Pons (tissue), 1 donor: ENCODE measurements around the gene MRGPRE.
A peak's percentile ranks its signal among the peaks of the same experiment; 100 is the strongest.

Source experiments
- DNase-seq: peaks from one replicate; pipeline ENCODE4 v3.0.0-alpha.2; 2016; ENCODE audit warnings: low spot score

MRGPRE gene

DNA sequence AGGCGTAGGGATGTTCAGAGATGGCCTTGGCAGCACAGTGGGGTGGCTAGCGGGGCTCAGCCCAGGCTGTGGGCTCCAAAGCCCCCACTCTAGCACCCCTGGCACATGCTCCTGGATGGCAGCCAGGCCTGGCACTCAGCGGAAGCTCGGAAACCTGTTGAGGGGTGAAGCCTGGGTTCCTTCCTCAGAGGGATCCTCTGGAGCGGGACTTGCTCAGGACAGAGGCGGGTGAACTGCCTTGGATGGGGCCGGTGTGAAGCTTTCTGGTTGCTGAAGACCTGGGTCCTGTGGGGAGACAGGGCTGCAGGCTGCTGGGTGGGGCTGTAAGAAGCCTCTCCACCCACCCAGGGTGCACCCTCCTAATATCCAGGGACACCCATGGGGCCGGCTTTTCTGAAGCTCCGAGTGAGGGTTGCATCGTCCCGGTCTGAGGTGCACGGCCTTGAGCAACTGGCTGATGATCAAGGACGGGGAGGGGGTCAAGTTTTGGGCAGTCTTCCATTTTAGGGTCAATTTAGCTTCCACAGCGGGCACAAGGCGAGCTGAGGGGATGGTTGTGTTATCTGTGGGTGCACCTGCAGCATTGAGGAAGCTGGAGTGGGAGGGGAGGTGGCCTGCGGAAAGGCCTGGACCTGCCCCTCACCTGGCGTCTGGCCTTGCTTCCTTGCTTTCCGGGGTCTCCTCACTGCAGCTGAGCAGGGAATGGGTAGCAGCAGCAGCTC is 5.2 kb downstream of the MRGPRE start:
- DNase-seq = no peak

DNA sequence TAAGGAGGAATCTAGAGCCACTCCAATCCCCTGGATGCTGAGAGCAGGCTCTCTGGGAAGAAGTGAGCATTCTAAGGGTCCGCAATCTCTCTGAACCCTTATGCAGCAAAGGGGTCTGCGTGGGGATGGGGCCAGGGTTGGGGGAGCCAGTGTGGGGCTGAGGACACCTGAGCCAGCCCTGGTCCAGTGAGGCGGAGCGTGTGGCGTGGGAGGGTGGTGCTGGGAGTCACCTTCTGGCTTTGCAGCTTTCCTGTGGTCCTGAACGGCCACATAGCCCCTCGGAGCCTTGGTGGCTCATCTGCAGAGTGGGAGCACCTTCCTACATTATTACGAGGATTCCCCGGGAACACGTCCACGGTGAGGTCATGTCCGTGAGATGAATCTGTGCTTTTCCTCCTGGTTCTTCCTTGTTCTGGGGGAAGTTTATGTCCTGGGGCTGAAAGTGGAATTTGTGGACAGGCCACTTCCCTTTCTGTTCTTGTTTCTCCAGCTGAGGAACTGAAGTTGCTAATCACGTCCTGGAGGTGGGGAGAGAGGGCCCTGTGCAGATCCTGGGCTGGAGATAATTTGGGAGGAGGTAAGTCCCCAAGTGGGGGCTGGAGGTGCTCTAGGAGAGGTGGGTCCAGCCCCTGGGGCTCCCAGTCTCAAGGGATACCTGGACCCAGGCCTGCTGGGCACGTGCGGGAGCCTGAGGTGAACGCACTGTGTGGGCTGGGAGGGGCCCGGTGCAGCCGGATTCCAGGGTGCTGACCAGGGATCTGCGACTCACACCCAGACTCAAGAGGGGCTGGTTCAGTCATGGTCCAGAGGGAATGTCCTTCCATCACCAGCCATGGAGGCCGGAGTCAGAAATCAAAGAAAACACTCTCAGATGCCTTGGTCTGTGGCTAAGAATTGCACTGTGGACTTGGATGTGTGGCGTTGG is 6.1 kb downstream of the MRGPRE start:
- DNase-seq = peak; percentile 15

GRCh38 chr11:3225159-3225758 is 7.0 kb downstream of the MRGPRE start:
- DNase-seq = no peak

DNA sequence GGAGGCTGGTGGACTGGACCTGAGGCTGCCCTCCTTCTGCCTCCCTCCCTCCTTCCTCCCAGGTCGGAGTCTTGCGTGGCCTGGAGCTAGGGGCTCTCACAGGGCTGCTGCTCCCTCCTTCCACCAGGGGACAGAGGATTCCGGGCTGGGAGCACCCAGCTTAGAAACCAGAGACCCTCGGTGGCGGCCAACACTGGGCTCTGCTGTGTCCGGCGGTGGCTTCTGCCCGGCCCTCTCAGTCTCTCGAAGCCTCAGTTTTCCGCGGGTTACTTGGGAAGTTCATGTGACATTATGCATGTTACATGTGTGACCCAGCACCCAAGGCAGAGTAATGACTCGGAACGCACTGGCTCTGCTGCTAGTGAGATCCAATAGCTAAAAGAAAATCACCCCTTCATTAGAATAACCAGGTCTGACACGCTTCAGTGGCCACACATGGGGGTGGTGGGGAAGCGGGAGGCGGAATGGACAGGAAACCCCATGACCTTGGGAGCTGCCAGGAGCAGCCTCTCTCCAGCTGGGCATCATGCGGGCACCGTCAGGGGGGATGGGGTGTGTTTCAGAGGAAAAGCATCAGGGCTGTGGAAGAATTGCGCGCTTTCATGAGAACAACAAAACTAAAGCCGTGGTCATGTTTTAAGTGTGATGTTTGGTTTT is 7.7 kb downstream of the MRGPRE start:
- no peak for DNase-seq

DNA sequence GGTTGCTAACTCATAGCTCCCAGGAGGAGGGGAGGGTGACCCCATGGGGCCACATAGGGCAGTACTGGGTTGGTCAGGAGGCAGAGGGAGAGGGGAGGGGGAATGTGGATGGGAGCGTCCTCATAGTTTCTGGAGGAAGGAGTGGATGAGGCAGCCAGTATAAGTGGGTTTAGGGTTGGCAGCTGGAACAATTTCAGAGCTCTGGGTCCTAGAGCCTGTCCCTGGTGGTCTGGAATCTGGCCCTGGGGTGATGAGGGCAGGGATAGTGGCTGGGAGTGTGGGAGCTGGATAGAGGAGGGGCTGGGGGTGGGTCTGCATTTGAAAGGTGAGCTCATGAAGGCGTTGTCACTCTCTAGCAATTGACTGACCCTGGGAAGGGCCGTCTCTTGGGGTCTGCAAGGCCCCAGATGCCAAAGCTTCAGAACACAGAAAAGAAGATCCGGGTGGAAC is 8.3 kb downstream of the MRGPRE start:
- DNase-seq = no peak

GRCh38 chr11:3222941-3223915 is 9.0 kb downstream of the MRGPRE start:
- no peak for DNase-seq

- DNase-seq = no peak
These were observed 10.0 kb downstream of the MRGPRE start for GRCh38 chr11:3222003-3222855.

DNA sequence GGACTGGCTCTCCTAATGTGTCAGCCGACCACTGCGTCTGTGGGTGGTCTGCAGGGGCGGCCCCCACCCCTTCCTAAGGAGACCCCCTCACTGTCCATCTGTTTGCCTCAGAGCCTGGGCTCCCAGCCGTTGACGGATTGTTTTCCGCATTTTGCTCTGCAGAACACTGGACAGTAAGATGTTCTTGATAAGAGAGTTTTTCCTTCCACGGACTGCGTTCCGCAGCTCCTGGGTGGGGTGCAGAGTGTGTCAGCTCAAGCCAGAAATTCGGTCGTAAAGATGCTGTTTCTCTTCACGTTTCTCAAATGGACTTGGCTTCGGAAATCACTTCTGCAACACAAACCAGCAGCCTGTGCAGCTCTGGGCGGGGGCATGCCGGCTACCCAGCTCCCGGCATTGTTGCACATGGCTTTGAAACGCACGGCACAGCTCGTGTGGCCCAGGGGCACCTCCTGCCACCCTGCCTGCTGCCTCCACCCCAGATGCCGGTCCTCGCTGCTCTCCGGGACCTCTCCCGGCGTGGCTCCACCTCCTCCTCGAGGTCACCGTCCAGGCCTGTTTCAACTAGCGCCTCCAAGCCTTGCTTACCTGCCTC is 10.7 kb downstream of the MRGPRE start:
- no peak for DNase-seq

DNA sequence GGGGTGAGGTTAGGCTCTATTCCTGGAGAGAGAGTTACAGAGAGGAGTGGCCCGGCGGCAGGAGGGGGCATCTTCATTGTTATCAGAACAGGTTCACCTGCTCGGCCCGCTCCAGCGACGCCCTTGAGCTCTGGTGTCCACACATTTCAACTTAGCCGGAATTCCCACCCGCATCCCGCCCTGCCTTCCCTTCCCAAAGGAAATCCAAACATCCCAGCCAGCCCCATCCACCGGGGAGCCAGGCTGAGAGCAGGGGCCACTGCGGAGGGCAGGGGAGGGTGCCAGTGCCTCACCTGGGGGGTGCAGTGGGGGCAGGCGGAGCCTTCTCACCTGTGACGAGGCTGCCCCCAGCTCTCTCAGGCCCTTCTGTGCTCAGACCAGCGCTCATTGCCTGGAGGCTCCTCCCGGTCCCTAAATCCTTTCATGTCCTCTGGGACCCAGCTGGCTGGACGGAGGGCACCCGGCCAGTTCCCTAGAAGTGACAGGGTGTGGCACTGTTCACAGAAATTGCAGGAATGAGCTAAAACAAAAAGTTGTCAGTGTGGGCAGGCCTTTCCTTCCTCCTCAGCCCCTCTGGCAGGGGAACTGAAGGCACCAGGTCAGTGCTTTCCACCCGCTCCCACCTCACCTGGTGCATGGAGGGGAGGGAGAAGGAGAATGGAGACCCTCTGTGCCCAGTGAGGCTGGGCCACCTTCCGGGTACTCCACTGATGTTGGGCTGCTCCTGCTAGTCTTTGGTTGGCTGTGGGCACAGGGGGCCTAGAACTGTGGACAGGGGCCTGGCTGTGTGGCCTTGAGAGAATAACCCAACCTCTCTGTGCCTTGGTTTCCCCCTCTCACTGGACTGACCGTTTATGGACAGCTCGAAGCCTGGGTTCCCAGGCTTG is 11.5 kb downstream of the MRGPRE start:
- no peak for DNase-seq

DNA sequence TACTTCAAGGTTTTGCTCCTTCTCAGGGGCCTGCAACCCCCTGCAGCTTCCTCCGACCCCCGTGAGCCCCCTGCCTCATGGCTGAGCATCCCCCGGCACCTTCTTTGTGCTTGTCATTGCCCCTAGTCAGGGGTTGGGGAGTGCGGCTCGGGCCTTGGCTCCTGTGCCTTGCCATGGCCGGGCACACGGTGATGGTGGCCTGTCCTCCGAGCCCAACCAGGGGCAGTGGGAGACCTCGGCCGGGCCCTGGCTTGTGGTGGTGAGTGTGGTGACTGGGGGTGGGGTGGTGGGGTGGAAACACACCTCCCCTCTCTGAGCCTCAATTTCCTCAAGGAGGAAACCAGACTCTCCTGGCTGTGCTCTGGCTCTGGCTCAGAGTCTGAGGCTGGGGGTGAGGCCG is 12.1 kb downstream of the MRGPRE start:
- DNase-seq = no peak

DNA sequence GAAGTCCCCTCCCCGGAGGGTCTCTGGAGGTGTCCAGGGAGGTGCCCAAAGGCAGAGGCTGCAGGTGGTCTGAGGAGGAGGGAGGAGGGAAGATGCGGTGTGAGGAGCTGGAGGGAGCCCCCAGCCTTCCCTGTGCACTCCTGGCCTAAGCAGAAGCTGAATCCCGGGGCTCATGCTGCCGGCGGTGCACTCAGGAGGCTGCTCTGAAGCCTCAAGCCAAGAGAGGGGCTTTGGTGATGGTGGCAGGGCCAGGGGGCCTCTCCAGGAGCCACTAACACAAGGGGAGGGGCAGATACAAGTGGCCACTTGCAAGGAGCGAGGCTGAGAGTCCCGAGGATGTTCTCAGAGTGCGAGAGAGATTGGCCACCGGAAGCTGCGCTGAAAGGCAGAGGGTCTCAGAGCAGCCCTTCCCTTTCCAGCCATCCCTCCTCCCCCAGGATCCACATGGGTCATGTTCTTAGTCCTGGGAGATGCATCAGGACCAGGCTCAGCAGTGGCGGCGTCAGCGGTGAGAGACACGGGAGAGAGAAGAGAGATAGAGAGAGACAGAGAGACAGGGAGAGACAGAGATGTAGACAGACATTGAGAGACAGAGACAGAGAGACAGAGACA is 12.8 kb downstream of the MRGPRE start:
- no peak for DNase-seq

DNA sequence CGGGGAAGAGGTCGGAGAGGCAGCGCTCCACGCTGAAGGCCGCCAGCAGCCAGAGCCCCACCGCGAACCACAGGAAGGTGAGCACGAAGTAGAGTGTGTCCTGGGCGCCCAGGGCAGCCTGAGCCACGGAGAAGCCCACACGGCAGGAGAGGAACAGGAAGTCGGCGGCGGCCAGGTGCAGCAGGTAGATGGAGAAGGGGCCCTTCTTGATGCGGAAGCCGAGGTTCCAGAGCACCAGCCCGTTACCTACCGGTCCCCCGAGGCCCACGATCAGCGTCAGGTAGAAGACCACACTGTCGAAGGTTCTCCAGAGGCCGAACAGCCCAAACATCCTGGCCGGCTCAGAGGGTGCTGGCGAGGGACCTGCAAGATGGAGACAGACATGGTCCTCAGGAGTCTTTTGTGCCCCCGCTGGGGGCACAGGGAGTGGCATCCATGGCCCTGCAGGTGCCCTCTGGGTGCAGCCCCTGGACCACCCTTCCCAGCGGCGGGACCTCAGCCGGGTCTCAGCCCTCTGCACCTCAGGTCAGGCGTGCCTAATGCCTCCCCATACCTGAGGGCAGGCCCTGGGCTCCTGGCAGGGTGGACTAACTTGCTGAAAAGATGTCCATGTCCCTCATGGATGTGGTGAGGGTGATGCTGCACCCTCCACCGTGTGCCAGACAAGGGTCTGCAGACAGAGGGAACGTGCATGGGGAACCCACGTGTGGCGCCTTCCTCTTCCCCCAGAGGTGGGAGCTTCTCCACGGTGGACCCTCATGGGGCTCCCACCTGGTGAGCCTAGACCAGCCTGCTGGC is 13.5 kb downstream of the MRGPRE start, which contains the start of gene MRGPRG:
TSS of gene MRGPRG (minus strand) at position 331 of the 798 bp plus-strand sequence. CDS start at position 331, 0 bp downstream.
- no peak for DNase-seq

GRCh38 chr11:3217818-3218482 is 14.3 kb downstream of the MRGPRE start:
- no peak for DNase-seq

DNA sequence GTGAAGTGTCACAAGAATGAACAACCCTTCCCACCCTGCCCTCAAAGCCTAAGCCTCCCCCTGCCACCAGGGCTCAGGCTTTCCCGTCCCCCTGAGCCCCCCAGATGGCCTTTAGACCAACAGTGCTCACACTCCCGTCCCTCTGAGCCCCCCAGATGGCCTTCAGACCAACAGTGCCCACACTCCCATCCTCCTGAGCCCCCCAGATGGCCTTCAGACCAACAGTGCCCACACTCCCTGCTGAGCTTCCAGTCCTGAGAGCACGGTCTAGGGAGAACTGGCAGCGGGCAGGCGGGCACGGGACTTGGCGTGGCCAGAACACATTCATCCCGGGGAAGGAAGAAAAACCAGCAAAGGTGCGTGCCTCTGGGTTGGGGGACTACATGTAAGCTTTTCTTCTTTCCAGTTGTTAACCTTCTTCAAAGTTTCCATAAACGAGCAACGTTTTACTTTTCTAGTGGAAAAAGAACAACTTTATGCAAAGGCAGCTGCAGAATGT is 16.1 kb downstream of the MRGPRE start:
- DNase-seq = no peak

GRCh38 chr11:3215346-3216026 is 16.7 kb downstream of the MRGPRE start:
- DNase-seq = no peak

- DNase-seq = no peak
These were observed 17.9 kb downstream of the MRGPRE start for GRCh38 chr11:3214420-3214699.
